Omental fat pad (tissue), 4 donors: Measurements from ENCODE around the gene CD86. TPM values are rescaled to one million over a fixed set of nuclear protein-coding genes. Genes with fewer than 3 reads are reported as not detected.
"Not testable (repeated sequence)": the region's sequence is repeated elsewhere in the genome, so short reads cannot be mapped to it uniquely, and the experiment has no call there.

ENCODE experiments used
- ATAC-seq: fragments of 150-250 bp; one replicate; pipeline ENCODE4 v1.9.1; 2016; ENCODE audit warnings: mild to moderate bottlenecking, moderate library complexity; ENCODE audit not compliant: low FRiP score
- DNase-seq: peaks from one replicate; pipeline ENCODE4 v3.0.0-alpha.2; 2019; ENCODE audit warnings: low spot score
- CTCF ChIP-seq, 3 donors: fragments of 450-650 bp; IDR thresholded peaks; one replicate each; pipeline ENCODE4 v1.5.1; 2016 to 2017; ENCODE audit warnings: antibody characterized with exemption in 3 of 3, mild to moderate bottlenecking in 3 of 3, moderate library complexity in 2 of 3
- small RNA-seq: library from RNA; depleted of rRNA; stranded (forward); fragments of <200 nt; gene quantifications from one replicate; pipeline ENCODE3, GENCODE V24; 2016
- total RNA-seq, 4 donors: library from RNA; depleted of rRNA; stranded (reverse); fragments of >200 nt; gene quantifications; one replicate each; pipeline ENCODE4 v1.1.0, GENCODE V29; 2016

CD86 gene
- total RNA-seq, 4 donors from 2014 or later = 10.7 to 21.6 (median 15.2) TPM

GRCh38 chr3:122148941-122149627 is 93.9 kb downstream of the CD86 start:
- TF ChIP-seq CTCF (IDR thresholded peaks at IDR 0.05) = no peak
- ATAC-seq (no peak), DNase-seq (no peak)

GRCh38 chr3:122151480-122151879 is 96.3 kb downstream of the CD86 start:
- ATAC-seq (no peak), DNase-seq (no peak)
- TF ChIP-seq CTCF (IDR thresholded peaks at IDR 0.05) = no peak

DNA sequence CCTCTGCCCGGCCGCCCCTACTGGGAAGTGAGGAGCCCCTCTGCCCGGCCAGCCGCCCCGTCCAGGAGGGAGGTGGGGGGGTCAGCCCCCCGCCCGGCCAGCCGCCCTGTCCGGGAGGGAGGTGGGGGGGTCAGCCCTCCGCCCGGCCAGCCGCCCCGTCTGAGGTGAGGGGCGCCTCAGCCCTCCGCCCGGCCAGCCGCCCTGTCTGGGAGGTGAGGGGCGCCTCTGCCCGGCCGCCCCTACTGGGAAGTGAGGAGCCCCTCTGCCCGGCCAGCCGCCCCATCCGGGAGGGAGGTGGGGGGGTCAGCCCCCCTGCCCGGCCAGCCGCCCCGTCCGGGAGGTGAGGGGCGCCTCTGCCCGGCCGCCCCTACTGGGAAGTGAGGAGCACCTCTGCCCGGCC is 109.8 kb downstream of the CD86 start:
- not testable (repeated sequence) for DNase-seq, ATAC-seq

- no peak for TF ChIP-seq CTCF (IDR thresholded peaks at IDR 0.05)
- DNase-seq (no peak), ATAC-seq (no peak)
These were observed 112.5 kb downstream of the CD86 start for GRCh38 chr3:122167630-122168029.

DNA sequence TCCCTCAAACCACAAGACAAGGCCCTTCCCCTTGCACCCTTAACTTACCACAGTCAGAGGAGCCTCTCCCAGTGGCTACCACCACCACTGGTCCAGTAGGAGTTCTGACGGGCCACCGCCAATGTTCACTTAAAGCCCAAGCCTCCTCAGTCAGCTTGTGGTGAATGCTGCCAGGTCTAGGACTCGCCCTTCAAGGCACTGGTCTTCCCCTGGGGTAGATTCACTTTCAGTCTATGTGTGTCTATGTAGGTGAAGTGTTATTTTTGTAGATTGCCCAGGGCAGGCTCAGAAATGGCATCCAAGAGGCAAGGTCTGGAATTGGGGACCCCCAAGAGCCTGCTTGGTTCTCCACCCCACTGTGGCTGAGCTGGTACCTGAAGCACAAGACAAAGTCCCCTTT is 112.9 kb downstream of the CD86 start:
- no peak for TF ChIP-seq CTCF (IDR thresholded peaks at IDR 0.05)
- DNase-seq = no peak
- ATAC-seq = no peak

DNA sequence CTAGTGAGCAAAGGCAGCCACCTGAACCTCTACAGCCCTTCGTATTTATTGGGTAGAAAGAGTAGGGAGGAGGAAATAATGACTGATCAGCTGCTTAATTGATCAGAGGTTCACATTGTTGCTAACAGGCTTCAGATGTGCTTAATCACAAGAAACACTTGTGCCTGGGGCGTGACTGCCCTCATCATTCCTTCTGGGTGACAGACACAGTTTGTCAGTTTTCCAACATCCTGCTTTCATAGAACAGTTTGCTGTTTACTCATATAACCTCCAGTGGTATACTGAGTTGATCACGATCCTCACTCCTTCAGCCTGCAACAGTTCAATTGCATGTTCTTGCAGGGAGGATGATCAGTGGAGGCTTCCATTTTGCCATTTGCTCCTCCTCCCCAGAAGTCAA is 114.7 kb downstream of the CD86 start:
- TF ChIP-seq CTCF (IDR thresholded peaks at IDR 0.05) = no peak
- DNase-seq (no peak), ATAC-seq (no peak)

Small RNAs within 50 kb of the gene (small RNA-seq; reads per million reads assigned to genes)
- not detected for gene RF00019

Other genes with a start within 250 kb of the CD86 start
- 10 to 100 TPM; 16.9 to 27.5 (median 19.9) TPM for gene IQCB1, start 220.3 kb upstream of the CD86 start, total RNA-seq
- gene EAF2, start 220.2 kb upstream of the CD86 start, total RNA-seq = 1 to 10 TPM; 3.7 to 8.9 (median 6.1) TPM
- gene SLC15A2, start 161.0 kb upstream of the CD86 start, total RNA-seq = 1 to 10 TPM; 1.7 to 2.8 (median 2.0) TPM
- not detected for gene ILDR1, start 33.1 kb upstream of the CD86 start, total RNA-seq
- gene CASR, start 128.3 kb downstream of the CD86 start, total RNA-seq = not detected